Measurements from ENCODE around the gene MBTPS1. TPM values are rescaled to one million over a fixed set of nuclear protein-coding genes. Genes with fewer than 3 reads are reported as not detected.
"Not testable (repeated sequence)": the region's sequence is repeated elsewhere in the genome, so short reads cannot be mapped to it uniquely, and the experiment has no call there.

Gene MBTPS1
- total RNA-seq, 1 donor from 2014 or later = 54.5 TPM

GRCh38 chr16:84124257-84125073, 7.7 kb upstream of the MBTPS1 start:
- H3K27me3 Mint-ChIP-seq (ENCODE audit: insufficient read depth) = no peaks in the 10 kb centered on the region
- no peak overlapping the region for H3K27ac Mint-ChIP-seq
- no peak for DNase-seq (ENCODE audit: low spot score)
- H3K9me3 Mint-ChIP-seq = no peaks in the 10 kb centered on the region
- H3K4me1 Mint-ChIP-seq (ENCODE audit: low read depth) = no peaks in the 10 kb centered on the region
- H3K36me3 Mint-ChIP-seq (ENCODE audit: low read depth) = peaks cover 3% of the 10 kb centered on the region
- no peak overlapping the region for H3K4me3 Mint-ChIP-seq
- intact Hi-C loops (cut with micrococcal nuclease) = no loop called here

GRCh38 chr16:84121007-84121406, 4.3 kb upstream of the MBTPS1 start:
- DNase-seq (ENCODE audit: low spot score) = no peak
- no peaks in the 10 kb centered on the region for H3K9me3 Mint-ChIP-seq
- H3K36me3 Mint-ChIP-seq (ENCODE audit: low read depth) = peaks cover 2% of the 10 kb centered on the region
- H3K4me3 Mint-ChIP-seq = no peak overlapping the region
- peaks cover 8% of the 10 kb centered on the region for H3K4me1 Mint-ChIP-seq (ENCODE audit: low read depth)
- no peaks in the 10 kb centered on the region for H3K27me3 Mint-ChIP-seq (ENCODE audit: insufficient read depth)
- intact Hi-C loops (cut with micrococcal nuclease) = no loop called here
- no peak overlapping the region for H3K27ac Mint-ChIP-seq

DNA sequence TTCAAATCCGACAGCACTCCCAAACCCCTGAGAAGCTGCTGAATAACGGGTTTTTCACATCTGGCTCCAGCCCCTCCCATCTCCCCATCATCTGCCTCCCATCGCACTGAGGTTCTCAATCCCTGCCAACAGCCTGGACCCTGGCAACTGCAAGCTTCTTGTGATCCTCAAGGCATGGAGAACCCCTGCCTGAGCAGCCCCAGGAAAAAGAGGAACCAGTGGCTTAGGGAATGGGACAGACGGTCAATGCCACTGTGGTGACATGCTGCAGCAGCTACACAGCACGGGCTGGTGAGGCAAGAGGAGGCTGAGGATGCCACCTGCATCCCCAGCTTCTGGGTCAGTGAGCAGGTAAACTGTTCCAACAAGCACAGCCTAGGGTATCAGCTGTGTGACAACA, 3.3 kb upstream of the MBTPS1 start:
- H3K27ac Mint-ChIP-seq = no peak overlapping the region
- peaks cover 17% of the 10 kb centered on the region for H3K4me1 Mint-ChIP-seq (ENCODE audit: low read depth)
- intact Hi-C loops (cut with micrococcal nuclease) = no loop called here
- H3K27me3 Mint-ChIP-seq (ENCODE audit: insufficient read depth) = no peaks in the 10 kb centered on the region
- no peak for DNase-seq (ENCODE audit: low spot score)
- no peaks in the 10 kb centered on the region for H3K36me3 Mint-ChIP-seq (ENCODE audit: low read depth)
- H3K4me3 Mint-ChIP-seq = no peak overlapping the region
- H3K9me3 Mint-ChIP-seq = no peaks in the 10 kb centered on the region

DNA sequence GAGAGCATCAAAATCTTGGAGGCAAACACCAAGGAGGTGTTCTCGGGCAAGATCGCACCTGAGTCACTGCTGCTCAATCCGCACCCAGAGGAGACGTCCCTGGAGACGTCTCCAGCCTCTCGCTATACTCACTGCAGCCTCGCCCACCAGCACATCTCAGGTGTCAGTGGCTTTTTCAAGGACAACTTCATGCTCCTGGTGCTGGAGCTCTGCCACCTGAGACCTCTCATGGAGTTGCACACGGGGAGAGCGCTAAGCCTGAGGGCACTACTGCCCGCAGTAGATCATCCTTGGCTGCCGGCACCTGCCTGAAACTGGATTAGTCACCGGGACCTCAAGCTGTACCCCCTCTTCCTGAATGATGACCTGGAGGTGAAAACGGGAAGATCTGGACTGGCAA, 2.6 kb upstream of the MBTPS1 start:
- H3K9me3 Mint-ChIP-seq = no peaks in the 10 kb centered on the region
- peaks cover 18% of the 10 kb centered on the region for H3K4me1 Mint-ChIP-seq (ENCODE audit: low read depth)
- no peak overlapping the region for H3K4me3 Mint-ChIP-seq
- intact Hi-C loops (cut with micrococcal nuclease) = loop anchor here (10.0 kb wide), 1 partner anchor 385 kb away; the partner anchor contains the start of gene MEAK7
- no peak overlapping the region for H3K27ac Mint-ChIP-seq
- no peaks in the 10 kb centered on the region for H3K27me3 Mint-ChIP-seq (ENCODE audit: insufficient read depth)
- H3K36me3 Mint-ChIP-seq (ENCODE audit: low read depth) = no peaks in the 10 kb centered on the region
- DNase-seq (ENCODE audit: low spot score) = no peak

DNA sequence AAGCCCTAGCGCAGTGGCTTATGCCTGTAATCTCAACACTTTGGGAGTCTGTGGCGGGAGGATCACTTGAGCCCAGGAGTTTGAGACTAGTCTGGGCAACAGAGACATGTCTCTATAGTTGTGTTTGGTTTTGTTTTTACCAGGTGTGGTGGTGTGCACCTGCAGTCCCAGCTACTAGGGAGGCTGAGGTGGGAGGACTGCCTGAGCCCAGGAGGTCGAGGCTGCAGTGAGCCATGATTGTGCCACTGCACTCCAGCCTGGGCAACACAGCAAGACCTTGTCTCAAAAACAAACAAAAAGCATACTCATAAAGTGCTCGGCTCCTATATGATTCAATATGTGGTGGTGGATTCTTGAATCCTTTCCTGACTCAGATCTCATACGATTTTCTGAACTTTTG, 1.6 kb upstream of the MBTPS1 start:
- H3K9me3 Mint-ChIP-seq; DNase-seq (ENCODE audit: low spot score); H3K36me3 Mint-ChIP-seq (ENCODE audit: low read depth); H3K27ac Mint-ChIP-seq; H3K27me3 Mint-ChIP-seq (ENCODE audit: insufficient read depth): not testable (repeated sequence)
- Mint-ChIP-seq H3K4me3 (peak overlapping the region; percentile 71), H3K4me1 (ENCODE audit: low read depth) (peaks cover 22% of the 10 kb centered on the region)
- intact Hi-C loops (cut with micrococcal nuclease) = loop anchor here (10.0 kb wide), 1 partner anchor 386 kb away; the partner anchor contains the start of gene MEAK7

DNA sequence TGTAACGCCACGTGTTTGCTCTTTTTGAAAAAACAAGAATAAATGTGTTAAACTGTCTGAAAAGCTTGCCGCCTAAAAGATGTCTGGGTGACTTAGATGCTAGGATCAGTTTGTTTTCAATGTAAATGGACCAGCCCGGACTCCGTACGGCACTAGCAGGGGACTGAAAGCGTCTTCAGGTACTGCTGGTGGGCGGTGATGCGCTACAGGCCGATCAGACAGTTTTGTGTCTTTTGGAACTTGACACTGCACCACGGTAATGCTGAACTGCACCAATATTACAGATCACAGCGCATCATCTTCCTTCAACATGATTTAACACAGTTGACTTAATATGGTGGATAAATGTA, 727 bp upstream of the MBTPS1 start:
- Mint-ChIP-seq H3K27me3 (ENCODE audit: insufficient read depth) (no peaks in the 10 kb centered on the region), H3K27ac (peak overlapping the region; percentile 85), H3K9me3 (no peaks in the 10 kb centered on the region), H3K4me3 (peak overlapping the region; percentile 92), H3K4me1 (ENCODE audit: low read depth) (peaks cover 22% of the 10 kb centered on the region), H3K36me3 (ENCODE audit: low read depth) (no peaks in the 10 kb centered on the region)
- intact Hi-C loops (cut with micrococcal nuclease) = loop anchor here (1.0 to 10.0 kb wide), 4 partner anchors 29 to 387 kb away; partner anchors contain the start of genes HSBP1 and MEAK7
- no peak for DNase-seq (ENCODE audit: low spot score)

GRCh38 chr16:84115919-84116719, 623 bp downstream of the MBTPS1 start:
- Mint-ChIP-seq H3K4me3 (peak overlapping the region; percentile 92), H3K36me3 (ENCODE audit: low read depth) (no peaks in the 10 kb centered on the region), H3K27me3 (ENCODE audit: insufficient read depth) (no peaks in the 10 kb centered on the region), H3K9me3 (no peaks in the 10 kb centered on the region), H3K4me1 (ENCODE audit: low read depth) (peaks cover 26% of the 10 kb centered on the region), H3K27ac (peak overlapping the region; percentile 95)
- DNase-seq (ENCODE audit: low spot score) = no peak
- intact Hi-C loops (cut with micrococcal nuclease) = loop anchor here (1.0 to 10.0 kb wide), 8 partner anchors 17 to 389 kb away; partner anchors contain the start of genes DNAAF1, HSBP1, HSDL1 and MEAK7

- H3K4me3 Mint-ChIP-seq = not testable (repeated sequence)
Measured at GRCh38 chr16:84111949-84112348, 4.8 kb downstream of the MBTPS1 start.

DNA sequence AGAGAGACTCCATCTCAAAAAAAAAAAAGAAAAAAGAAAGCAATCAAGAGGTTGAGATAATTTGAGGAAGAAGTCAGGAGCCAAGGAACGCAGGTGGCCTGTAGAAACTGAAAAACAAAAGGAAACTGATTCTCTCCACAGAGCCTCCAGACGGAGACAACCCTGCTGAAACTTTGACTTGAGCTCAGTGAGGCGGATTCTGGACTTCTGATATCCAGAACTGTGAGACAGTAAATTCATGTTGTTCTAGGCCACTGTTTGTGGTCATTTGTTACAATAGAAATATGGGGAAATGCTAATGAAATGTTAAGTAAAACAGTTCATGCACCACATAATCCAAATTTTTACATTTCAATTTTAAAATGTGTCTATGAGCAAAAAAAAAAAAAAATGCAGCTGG, 5.2 kb downstream of the MBTPS1 start:
- no peaks in the 10 kb centered on the region for H3K9me3 Mint-ChIP-seq
- no peak overlapping the region for H3K27ac Mint-ChIP-seq
- no peaks in the 10 kb centered on the region for H3K27me3 Mint-ChIP-seq (ENCODE audit: insufficient read depth)
- H3K4me1 Mint-ChIP-seq (ENCODE audit: low read depth) = peaks cover 35% of the 10 kb centered on the region
- no peak overlapping the region for H3K4me3 Mint-ChIP-seq
- intact Hi-C loops (cut with micrococcal nuclease) = loop anchor here (10.0 kb wide), 1 partner anchor 393 kb away; the partner anchor contains the start of gene MEAK7
- peaks cover 15% of the 10 kb centered on the region for H3K36me3 Mint-ChIP-seq (ENCODE audit: low read depth)
- DNase-seq (ENCODE audit: low spot score) = no peak

More at GRCh38 chr16:84111949-84112348, 4.8 kb downstream of the MBTPS1 start:
- not testable (repeated sequence) for H3K9me3 Mint-ChIP-seq; DNase-seq (ENCODE audit: low spot score); H3K27me3 Mint-ChIP-seq (ENCODE audit: insufficient read depth); H3K27ac Mint-ChIP-seq
- Mint-ChIP-seq H3K4me1 (ENCODE audit: low read depth) (peaks cover 35% of the 10 kb centered on the region), H3K36me3 (ENCODE audit: low read depth) (peaks cover 13% of the 10 kb centered on the region)
- intact Hi-C loops (cut with micrococcal nuclease) = loop anchor here (10.0 kb wide), 1 partner anchor 393 kb away; the partner anchor contains the start of gene MEAK7

GRCh38 chr16:84110527-84110926, 6.2 kb downstream of the MBTPS1 start:
- H3K4me3 Mint-ChIP-seq = no peak overlapping the region
- peaks cover 28% of the 10 kb centered on the region for H3K4me1 Mint-ChIP-seq (ENCODE audit: low read depth)
- no peaks in the 10 kb centered on the region for H3K27me3 Mint-ChIP-seq (ENCODE audit: insufficient read depth)
- no peak overlapping the region for H3K27ac Mint-ChIP-seq
- no peak for DNase-seq (ENCODE audit: low spot score)
- H3K9me3 Mint-ChIP-seq = no peaks in the 10 kb centered on the region
- intact Hi-C loops (cut with micrococcal nuclease) = loop anchor here (10.0 kb wide), 1 partner anchor 394 kb away; the partner anchor contains the start of gene MEAK7
- peaks cover 16% of the 10 kb centered on the region for H3K36me3 Mint-ChIP-seq (ENCODE audit: low read depth)

- Mint-ChIP-seq H3K4me3 (no peak overlapping the region), H3K4me1 (ENCODE audit: low read depth) (peaks cover 28% of the 10 kb centered on the region)
- intact Hi-C loops (cut with micrococcal nuclease) = loop anchor here (10.0 kb wide), 1 partner anchor 395 kb away; the partner anchor contains the start of gene MEAK7
Measured at GRCh38 chr16:84109598-84110335, 7.0 kb downstream of the MBTPS1 start.

DNA sequence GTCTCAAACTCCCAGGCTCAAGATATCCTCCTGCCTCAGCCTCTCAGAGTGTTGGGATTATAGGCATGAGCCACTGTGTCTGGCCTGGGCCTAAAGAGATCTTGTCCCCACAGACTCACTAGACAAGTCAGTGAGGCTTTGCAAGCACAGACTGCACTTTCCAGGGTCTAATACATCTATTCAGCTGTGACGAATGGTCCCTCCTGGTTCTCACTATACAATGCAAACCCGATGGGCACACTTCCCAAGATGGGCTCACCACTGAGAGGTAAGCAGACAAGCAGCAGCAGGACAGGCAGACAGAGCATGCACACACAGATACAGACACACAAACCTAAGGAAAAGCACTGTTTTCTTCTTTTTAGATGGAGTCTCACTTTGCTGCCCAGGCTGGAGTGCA, 8.8 kb downstream of the MBTPS1 start:
- peaks cover 23% of the 10 kb centered on the region for H3K4me1 Mint-ChIP-seq (ENCODE audit: low read depth)
- no peaks in the 10 kb centered on the region for H3K27me3 Mint-ChIP-seq (ENCODE audit: insufficient read depth)

More at GRCh38 chr16:84109598-84110335, 7.0 kb downstream of the MBTPS1 start:
- Mint-ChIP-seq H3K27ac (no peak overlapping the region), H3K36me3 (ENCODE audit: low read depth) (peaks cover 20% of the 10 kb centered on the region), H3K27me3 (ENCODE audit: insufficient read depth) (no peaks in the 10 kb centered on the region), H3K9me3 (no peaks in the 10 kb centered on the region)
- no peak for DNase-seq (ENCODE audit: low spot score)

More for the DNA sequence above, 8.8 kb downstream of the MBTPS1 start:
- Mint-ChIP-seq H3K27ac (no peak overlapping the region), H3K4me3 (no peak overlapping the region), H3K36me3 (ENCODE audit: low read depth) (peaks cover 20% of the 10 kb centered on the region), H3K9me3 (no peaks in the 10 kb centered on the region)
- DNase-seq (ENCODE audit: low spot score) = no peak
- intact Hi-C loops (cut with micrococcal nuclease) = no loop called here

Measured in activated T-helper 1 cell treated with anti-CD3 and anti-CD28 coated beads, Interleukin-12 subunit alpha, Interleukin-12 subunit beta, Interleukin-2, Interleukin-4 antibody, amounts not matched to agents 30 ng/mL and 10 ng/mL and 1 ng/mL, durations not matched to agents 14 hours and 24 hours and 36 hours (primary cell).